B cell (primary cell): ENCODE measurements around the gene DUS2. TPM values are rescaled to one million over a fixed set of nuclear protein-coding genes. Genes with fewer than 3 reads are reported as not detected.
"Not testable (repeated sequence)": the region's sequence is repeated elsewhere in the genome, so short reads cannot be mapped to it uniquely, and the experiment has no call there.

Experiments
- ATAC-seq: fragments of 200-7000 bp; cut with Tn5 transposase; one replicate; pipeline ENCODE4 v1.10.0; 2021; ENCODE audit warnings: low read depth, mild to moderate bottlenecking, moderate number of reproducible peaks, moderate library complexity
- CTCF ChIA-PET: fragments of 350-600 bp; sonication (Branson Sonifier 250); formaldehyde crosslinking; loops from one replicate; lab custom pipeline; 2021; ENCODE audit warnings: antibody characterized with exemption, inconsistent platforms; lab: Charles Lee
- POLR2A ChIA-PET: fragments of 350-600 bp; sonication (Branson Sonifier 250); formaldehyde crosslinking; loops from one replicate; lab custom pipeline; 2021; ENCODE audit warnings: antibody characterized with exemption; lab: Charles Lee
- DNase-seq: peaks from one replicate; pipeline ENCODE4 v3.0.0; 2013
- H2AFZ ChIP-seq: 2 replicates; pipeline ENCODE4 v1.6.1; 2012; ENCODE audit warnings: mild to moderate bottlenecking, low read depth, low read length; ENCODE audit not compliant: insufficient read depth, poor library complexity, severe bottlenecking
- H3K27ac ChIP-seq, 2 donors: 1 replicate in 1 of 2; 2 replicates in 1 of 2; pipeline ENCODE4 v1.5.1; 2012 to 2013; ENCODE audit warnings: low read length in 2 of 2, mild to moderate bottlenecking in 2 of 2, moderate library complexity in 1 of 2
- H3K27me3 ChIP-seq, 4 experiments: fragments of 200-600 bp in 1 of 4; sonication (generic) in 1 of 4; replicated peaks in 1 of 4; 1 replicate in 2 of 4; 2 replicates in 2 of 4; pipeline versions ENCODE4 v1.6.1 to v1.7.0; 2013 to 2016; ENCODE audit warnings: low read length in 3 of 4, mild to moderate bottlenecking in 2 of 4, mixed read lengths in 1 of 4, moderate library complexity in 1 of 4; ENCODE audit not compliant: insufficient read depth in 4 of 4, control insufficient read depth in 3 of 4; ENCODE audit errors: control extremely low read depth in 1 of 4
- H3K36me3 ChIP-seq, 2 experiments: replicated peaks in 1 of 2; 1 replicate in 1 of 2; 2 replicates in 1 of 2; pipeline versions ENCODE4 v1.6.1 to v1.7.1; 2013; ENCODE audit warnings: low read length in 1 of 2; ENCODE audit not compliant: insufficient read depth in 2 of 2, control insufficient read depth in 1 of 2; ENCODE audit errors: control extremely low read depth in 1 of 2, extremely low read depth in 1 of 2
- H3K4me1 ChIP-seq, 2 donors: fragments of 200-600 bp in 1 of 2; sonication (generic) in 1 of 2; 1 replicate in 1 of 2; 2 replicates in 1 of 2; pipeline versions ENCODE4 v1.5.1 to v1.6.1; 2013 to 2017; ENCODE audit warnings: low read length in 2 of 2; ENCODE audit not compliant: control insufficient read depth in 2 of 2, insufficient read depth in 2 of 2
- H3K4me2 ChIP-seq: replicated peaks from 2 replicates; pipeline ENCODE3; 2012; ENCODE audit warnings: mild to moderate bottlenecking, low read depth, low read length; ENCODE audit not compliant: poor library complexity, severe bottlenecking
- H3K4me3 ChIP-seq, 5 experiments: fragments of 200-600 bp in 1 of 5; sonication (generic) in 1 of 5; 1 replicate in 3 of 5; 2 replicates in 2 of 5; pipeline versions ENCODE4 v1.5.1 to v1.7.0; 2011 to 2016; ENCODE audit warnings: low read length in 4 of 5, mild to moderate bottlenecking in 4 of 5, low read depth in 2 of 5, control low read depth in 1 of 5, moderate library complexity in 1 of 5; ENCODE audit not compliant: insufficient read depth in 1 of 5; ENCODE audit errors: control extremely low read depth in 1 of 5, extremely low read depth in 1 of 5
- H3K79me2 ChIP-seq: fragments of 200-600 bp; sonication (generic); one replicate; pipeline ENCODE4 v1.6.0; 2016; ENCODE audit warnings: low read length; ENCODE audit not compliant: control insufficient read depth, insufficient read depth
- H3K9ac ChIP-seq: fragments of 200-600 bp; sonication (generic); 2 replicates; pipeline ENCODE4 v1.6.1; 2017; ENCODE audit warnings: mild to moderate bottlenecking, low read length, moderate library complexity
- H3K9me3 ChIP-seq, 3 donors: one replicate each; pipeline versions ENCODE4 v1.6.1 to v1.7.1; 2013; ENCODE audit warnings: low read length in 2 of 3; ENCODE audit not compliant: control insufficient read depth in 2 of 3, insufficient read depth in 1 of 3; ENCODE audit errors: control extremely low read depth in 1 of 3
- H4K20me1 ChIP-seq: 2 replicates; pipeline ENCODE4 v1.6.0; 2012; ENCODE audit warnings: mild to moderate bottlenecking, low read length; ENCODE audit not compliant: insufficient read depth, control insufficient read depth, poor library complexity, severe bottlenecking
- H3K27ac Mint-ChIP-seq: one replicate; pipeline ENCODE4 v1.8.0; 2021; ENCODE audit warnings: mixed read lengths
- H3K27me3 Mint-ChIP-seq: one replicate; pipeline ENCODE4 v1.8.0; 2021; ENCODE audit warnings: mixed read lengths
- H3K4me1 Mint-ChIP-seq: one replicate; pipeline ENCODE4 v1.8.0; 2021; ENCODE audit warnings: mixed read lengths
- H3K4me3 Mint-ChIP-seq: one replicate; pipeline ENCODE4 v1.8.0; 2021; ENCODE audit warnings: mixed read lengths
- H3K9me3 Mint-ChIP-seq: one replicate; pipeline ENCODE4 v1.8.0; 2022; ENCODE audit warnings: mixed read lengths; ENCODE audit not compliant: insufficient read depth
- EZH2 ChIP-seq: IDR thresholded peaks from 2 replicates; pipeline ENCODE4 v1.6.1; 2012; ENCODE audit warnings: borderline replicate concordance, low read depth, mild to moderate bottlenecking, moderate library complexity, low read length; ENCODE audit not compliant: insufficient read depth, poor library complexity, severe bottlenecking
- WGBS: methylation state at CpG from one replicate; pipeline ENCODE4 v1.1.5; 2013; ENCODE audit warnings: missing lambda C conversion rate; ENCODE audit not compliant: insufficient coverage; 5-methylcytosine and 5-hydroxymethylcytosine counted together
- intact Hi-C: fragments of 100-400 bp; cut with micrococcal nuclease; formaldehyde crosslinking; loops from one replicate; pipeline ENCODE4 v1.10.0; 2022
- polyA plus RNA-seq: library from polyadenylated mRNA; depleted of rRNA; stranded (reverse); fragments of >200 nt; gene quantifications from 2 replicates; pipeline ENCODE4 v1.2.3, GENCODE V29; 2012
- total RNA-seq, 2 donors: library from RNA; stranded (reverse); fragments of 120-200 nt in 1 of 2; gene quantifications; 1 replicate in 1 of 2; 2 replicates in 1 of 2; pipeline versions ENCODE4 v1.2.3 to v1.2.4, GENCODE V29; 2013 to 2022
- TF ChIP-seq, protein P1 (sequence below): fragments of 200-600 bp; IDR thresholded peaks from one replicate; pipeline ENCODE4 v1.8.0; 2022; ENCODE audit warnings: antibody characterized with exemption, mild to moderate bottlenecking

DUS2 gene
- total and polyA plus RNA-seq, 2 donors (not counting 1 experiment from before 2014, with no cell fraction given) = 61.1 to 93.0 TPM

DNA sequence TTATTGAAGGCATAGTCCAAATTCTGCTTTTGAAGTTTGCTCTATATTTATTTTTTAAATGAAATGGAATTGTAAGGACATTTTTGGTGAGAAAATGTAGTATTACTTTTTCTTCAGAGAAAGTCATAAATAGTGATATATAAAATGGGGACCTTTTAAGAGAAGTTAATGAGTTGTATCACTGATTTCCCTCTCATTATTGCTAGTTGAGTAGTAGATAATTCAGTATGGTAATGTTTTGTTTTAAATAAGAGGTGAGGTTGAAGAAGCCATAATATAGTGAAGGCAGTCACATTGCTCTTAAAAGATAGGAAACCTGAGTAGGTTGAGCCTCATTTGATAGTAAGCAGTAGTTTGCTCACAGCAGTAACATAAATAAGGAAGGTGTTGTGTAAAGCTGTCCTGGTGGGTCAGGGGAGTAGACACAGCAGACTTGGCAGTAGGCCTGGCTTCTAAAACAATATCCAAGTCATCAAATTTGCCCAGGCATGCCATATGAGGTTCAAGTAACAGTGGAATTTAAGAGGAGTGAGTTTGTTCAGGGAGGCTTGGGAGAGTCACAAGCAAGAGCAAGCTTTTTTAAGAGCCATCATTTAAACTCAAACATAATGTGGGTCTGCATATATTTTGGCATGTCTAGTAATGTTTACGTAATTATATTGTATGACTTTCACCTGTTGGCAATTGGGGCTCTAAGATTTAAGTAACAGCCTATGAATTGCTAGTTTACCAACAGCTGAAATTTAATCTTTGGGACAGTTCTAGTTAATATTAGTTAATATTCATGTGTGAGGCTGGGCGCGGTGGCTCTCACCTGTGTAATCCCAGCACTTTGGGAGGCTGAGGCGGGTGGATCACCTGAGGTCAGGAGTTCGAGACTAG lies 68.5 kb downstream of the DUS2 start:
- DNase-seq = no peak
- Mint-ChIP-seq H3K9me3 (no peaks in the 10 kb centered on the region), H3K4me3 (peak overlapping the region; percentile 36), H3K27me3 (no peaks in the 10 kb centered on the region), H3K27ac (peak overlapping the region; percentile 27), H3K4me1 (peaks cover 78% of the 10 kb centered on the region)
- TF ChIP-seq EZH2 = no peak
- TF ChIP-seq, protein P1, sequence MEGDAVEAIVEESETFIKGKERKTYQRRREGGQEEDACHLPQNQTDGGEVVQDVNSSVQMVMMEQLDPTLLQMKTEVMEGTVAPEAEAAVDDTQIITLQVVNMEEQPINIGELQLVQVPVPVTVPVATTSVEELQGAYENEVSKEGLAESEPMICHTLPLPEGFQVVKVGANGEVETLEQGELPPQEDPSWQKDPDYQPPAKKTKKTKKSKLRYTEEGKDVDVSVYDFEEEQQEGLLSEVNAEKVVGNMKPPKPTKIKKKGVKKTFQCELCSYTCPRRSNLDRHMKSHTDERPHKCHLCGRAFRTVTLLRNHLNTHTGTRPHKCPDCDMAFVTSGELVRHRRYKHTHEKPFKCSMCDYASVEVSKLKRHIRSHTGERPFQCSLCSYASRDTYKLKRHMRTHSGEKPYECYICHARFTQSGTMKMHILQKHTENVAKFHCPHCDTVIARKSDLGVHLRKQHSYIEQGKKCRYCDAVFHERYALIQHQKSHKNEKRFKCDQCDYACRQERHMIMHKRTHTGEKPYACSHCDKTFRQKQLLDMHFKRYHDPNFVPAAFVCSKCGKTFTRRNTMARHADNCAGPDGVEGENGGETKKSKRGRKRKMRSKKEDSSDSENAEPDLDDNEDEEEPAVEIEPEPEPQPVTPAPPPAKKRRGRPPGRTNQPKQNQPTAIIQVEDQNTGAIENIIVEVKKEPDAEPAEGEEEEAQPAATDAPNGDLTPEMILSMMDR = no peak
- Histone ChIP-seq H3K4me3 (peak overlapping the region in 1 of 5 experiments; percentile 55), H3K27me3 (no peaks in the 10 kb centered on the region), H3K27ac (peak overlapping the region in 1 of 2 donors; percentile 75), H3K4me2 (peak overlapping the region; percentile 65), H3K4me1 (peaks cover 71 to 83% of the 10 kb centered on the region in 2 donors), H3K9ac (peak overlapping the region; percentile 45), H4K20me1 (peaks cover 48% of the 10 kb centered on the region), H3K36me3 (no peaks in the 10 kb centered on the region), H2AFZ (no peak overlapping the region), H3K79me2 (peaks cover 97% of the 10 kb centered on the region), H3K9me3 (no peaks in the 10 kb centered on the region)
- ATAC-seq = no peak
- intact Hi-C loops = no loop called here
- ChIA-PET POLR2A (interaction anchor here (0.6 to 0.7 kb wide), 2 partner anchors 91 to 1932 kb away, joined by 4 read pairs; no protein-coding TSS in a partner anchor), CTCF (interaction anchor here (0.6 to 4.8 kb wide), 10 partner anchors 8 to 648 kb away, joined by 3 to 57 read pairs (median 7); no protein-coding TSS in a partner anchor)
- no CpG with 5 or more reads among the region's 5 CpGs for WGBS

DNA sequence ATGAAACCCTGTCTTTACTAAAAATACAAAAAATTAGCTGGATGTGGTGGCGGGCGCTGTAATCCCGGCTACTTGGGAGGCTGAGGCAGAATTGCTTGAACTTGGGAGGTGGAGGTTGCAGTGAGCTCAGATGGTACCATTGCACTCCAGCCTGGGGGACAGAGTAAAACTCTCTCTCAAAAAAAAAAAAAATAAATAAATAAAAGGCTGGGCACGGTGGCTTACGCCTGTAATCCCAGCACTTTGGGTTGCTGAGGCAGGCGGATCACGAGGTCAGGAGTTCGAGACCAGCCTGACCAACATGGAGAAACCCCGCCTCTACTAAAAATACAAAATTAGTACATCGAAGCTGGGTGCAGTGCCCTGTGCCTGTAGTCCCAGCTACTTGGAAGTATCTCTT lies 69.2 kb downstream of the DUS2 start:
- H3K9me3 Mint-ChIP-seq, H3K9me3 ChIP-seq, H3K9ac ChIP-seq, DNase-seq, H3K4me3 Mint-ChIP-seq, H3K27me3 ChIP-seq, H3K27me3 Mint-ChIP-seq, H3K36me3 ChIP-seq, intact Hi-C loops, H3K4me3 ChIP-seq, H2AFZ ChIP-seq, ATAC-seq: not testable (repeated sequence)
- CTCF ChIA-PET = interaction anchor here (0.6 to 4.8 kb wide), 12 partner anchors 8 to 647 kb away, joined by 3 to 57 read pairs (median 6); partner anchors contain the start of gene NFATC3
- Histone ChIP-seq H4K20me1 (peaks cover 54% of the 10 kb centered on the region), H3K4me2 (peak overlapping the region; percentile 39), H3K4me1 (peaks cover 73 to 84% of the 10 kb centered on the region in 2 donors), H3K79me2 (peaks cover 97% of the 10 kb centered on the region), H3K27ac (peak overlapping the region in 1 of 2 donors; percentile 75)
- WGBS = 89% methylated on average over 6 of the region's 10 CpGs
- Mint-ChIP-seq H3K4me1 (peaks cover 80% of the 10 kb centered on the region), H3K27ac (peak overlapping the region; percentile 27)
- POLR2A ChIA-PET = interaction anchor here (0.6 to 0.7 kb wide), 3 partner anchors 8 to 1931 kb away, joined by 3 to 8 read pairs (median 4); no protein-coding TSS in a partner anchor
